IgD-negative memory B cell (primary cell): ENCODE results near the gene APPL2. TPM values are rescaled to one million over a fixed set of nuclear protein-coding genes. Genes with fewer than 3 reads are reported as not detected.

Experiments
- H3K27ac Mint-ChIP-seq, 3 donors: one replicate each; pipeline ENCODE4 v1.8.0; 2020 to 2022; ENCODE audit warnings: mild to moderate bottlenecking in 3 of 3, mixed read lengths in 3 of 3, moderate library complexity in 1 of 3
- H3K27me3 Mint-ChIP-seq: one replicate; pipeline ENCODE4 v1.8.0; 2021; ENCODE audit warnings: mixed read lengths
- H3K36me3 Mint-ChIP-seq: one replicate; pipeline ENCODE4 v1.8.0; 2020; ENCODE audit warnings: mild to moderate bottlenecking, mixed read lengths
- H3K4me1 Mint-ChIP-seq, 3 donors: one replicate each; pipeline ENCODE4 v1.8.0; 2020 to 2022; ENCODE audit warnings: mixed read lengths in 3 of 3, mild to moderate bottlenecking in 1 of 3
- H3K4me3 Mint-ChIP-seq, 4 donors: one replicate each; pipeline ENCODE4 v1.8.0; 2020 to 2022; ENCODE audit warnings: mild to moderate bottlenecking in 4 of 4, mixed read lengths in 4 of 4, moderate library complexity in 3 of 4
- H3K9me3 Mint-ChIP-seq, 3 donors: one replicate each; pipeline ENCODE4 v1.8.0; 2020 to 2021; ENCODE audit warnings: mixed read lengths in 3 of 3, mild to moderate bottlenecking in 1 of 3
- polyA plus RNA-seq: library from polyadenylated mRNA; unstranded; fragments of 300-500 nt; fragmentation: Illumina TruSeq; gene quantifications from one replicate; pipeline ENCODE4 v1.2.3, GENCODE V29; 2021

Gene APPL2, protein sequence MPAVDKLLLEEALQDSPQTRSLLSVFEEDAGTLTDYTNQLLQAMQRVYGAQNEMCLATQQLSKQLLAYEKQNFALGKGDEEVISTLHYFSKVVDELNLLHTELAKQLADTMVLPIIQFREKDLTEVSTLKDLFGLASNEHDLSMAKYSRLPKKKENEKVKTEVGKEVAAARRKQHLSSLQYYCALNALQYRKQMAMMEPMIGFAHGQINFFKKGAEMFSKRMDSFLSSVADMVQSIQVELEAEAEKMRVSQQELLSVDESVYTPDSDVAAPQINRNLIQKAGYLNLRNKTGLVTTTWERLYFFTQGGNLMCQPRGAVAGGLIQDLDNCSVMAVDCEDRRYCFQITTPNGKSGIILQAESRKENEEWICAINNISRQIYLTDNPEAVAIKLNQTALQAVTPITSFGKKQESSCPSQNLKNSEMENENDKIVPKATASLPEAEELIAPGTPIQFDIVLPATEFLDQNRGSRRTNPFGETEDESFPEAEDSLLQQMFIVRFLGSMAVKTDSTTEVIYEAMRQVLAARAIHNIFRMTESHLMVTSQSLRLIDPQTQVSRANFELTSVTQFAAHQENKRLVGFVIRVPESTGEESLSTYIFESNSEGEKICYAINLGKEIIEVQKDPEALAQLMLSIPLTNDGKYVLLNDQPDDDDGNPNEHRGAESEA
- 10.0 TPM for polyA plus RNA-seq

- peak within 1 kb of the TSS; percentile 96 to 97 (median 97) for H3K27ac Mint-ChIP-seq
- H3K4me3 Mint-ChIP-seq = peak within 1 kb of the TSS; percentile 91 to 97 (median 94)
- H3K27me3 Mint-ChIP-seq = no peaks in the 10 kb centered on the region
- H3K4me1 Mint-ChIP-seq = peaks cover 30 to 37% (median 31%) of the 10 kb centered on the region in 3 donors
- no peaks in the 10 kb centered on the region for H3K9me3 Mint-ChIP-seq
- H3K36me3 Mint-ChIP-seq = no peaks in the 10 kb centered on the region
These were observed at the start of gene APPL2 for GRCh38 chr12:105235732-105236476. Gene APPL2, minus strand, starts transcription at chr12:105236174. Its CDS starts 162 bp downstream, at chr12:105236012.

- H3K27me3 Mint-ChIP-seq = peaks cover 2% of the 10 kb centered on the region
- no peak overlapping the region for H3K27ac Mint-ChIP-seq
These were observed 49.4 kb upstream of the APPL2 start for GRCh38 chr12:105285378-105285777.

DNA sequence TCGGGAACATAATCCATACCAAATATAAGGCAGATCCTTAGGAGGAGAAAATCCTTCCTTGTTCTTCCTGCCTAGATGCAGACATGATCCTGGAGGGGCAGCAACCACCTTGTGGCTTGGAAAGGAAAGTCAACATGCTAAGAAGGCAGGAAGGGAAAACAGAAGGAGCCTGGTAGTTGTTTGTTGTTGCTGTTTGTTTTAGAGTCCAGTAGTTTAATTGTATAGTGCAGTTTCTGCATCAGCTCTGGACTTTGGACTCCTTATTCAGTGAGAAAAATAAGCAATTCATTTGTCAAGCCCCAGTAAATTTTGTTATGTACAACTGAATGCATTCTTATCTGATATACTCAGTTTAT, 45.7 kb upstream of the APPL2 start:
- Mint-ChIP-seq H3K27me3 (peaks cover 3% of the 10 kb centered on the region), H3K4me1 (no peaks in the 10 kb centered on the region), H3K4me3 (no peak overlapping the region), H3K9me3 (peaks cover 0 to 2% (median 0%) of the 10 kb centered on the region in 3 donors), H3K27ac (no peak overlapping the region), H3K36me3 (no peaks in the 10 kb centered on the region)

More at GRCh38 chr12:105285378-105285777, 49.4 kb upstream of the APPL2 start:
- Mint-ChIP-seq H3K4me1 (no peaks in the 10 kb centered on the region), H3K9me3 (peaks cover 0 to 2% (median 0%) of the 10 kb centered on the region in 3 donors), H3K4me3 (no peak overlapping the region), H3K36me3 (no peaks in the 10 kb centered on the region)

GRCh38 chr12:105280966-105281693, 45.2 kb upstream of the APPL2 start:
- peaks cover 4% of the 10 kb centered on the region for H3K27me3 Mint-ChIP-seq
- no peaks in the 10 kb centered on the region for H3K36me3 Mint-ChIP-seq
- no peaks in the 10 kb centered on the region for H3K4me1 Mint-ChIP-seq
- no peak overlapping the region for H3K27ac Mint-ChIP-seq
- H3K4me3 Mint-ChIP-seq = no peak overlapping the region
- peaks cover 0 to 2% (median 0%) of the 10 kb centered on the region in 3 donors for H3K9me3 Mint-ChIP-seq

GRCh38 chr12:105279460-105280056, 43.6 kb upstream of the APPL2 start:
- Mint-ChIP-seq H3K27me3 (peaks cover 2% of the 10 kb centered on the region), H3K36me3 (no peaks in the 10 kb centered on the region), H3K4me1 (no peaks in the 10 kb centered on the region), H3K27ac (no peak overlapping the region), H3K4me3 (no peak overlapping the region), H3K9me3 (peaks cover 0 to 2% (median 0%) of the 10 kb centered on the region in 3 donors)

DNA sequence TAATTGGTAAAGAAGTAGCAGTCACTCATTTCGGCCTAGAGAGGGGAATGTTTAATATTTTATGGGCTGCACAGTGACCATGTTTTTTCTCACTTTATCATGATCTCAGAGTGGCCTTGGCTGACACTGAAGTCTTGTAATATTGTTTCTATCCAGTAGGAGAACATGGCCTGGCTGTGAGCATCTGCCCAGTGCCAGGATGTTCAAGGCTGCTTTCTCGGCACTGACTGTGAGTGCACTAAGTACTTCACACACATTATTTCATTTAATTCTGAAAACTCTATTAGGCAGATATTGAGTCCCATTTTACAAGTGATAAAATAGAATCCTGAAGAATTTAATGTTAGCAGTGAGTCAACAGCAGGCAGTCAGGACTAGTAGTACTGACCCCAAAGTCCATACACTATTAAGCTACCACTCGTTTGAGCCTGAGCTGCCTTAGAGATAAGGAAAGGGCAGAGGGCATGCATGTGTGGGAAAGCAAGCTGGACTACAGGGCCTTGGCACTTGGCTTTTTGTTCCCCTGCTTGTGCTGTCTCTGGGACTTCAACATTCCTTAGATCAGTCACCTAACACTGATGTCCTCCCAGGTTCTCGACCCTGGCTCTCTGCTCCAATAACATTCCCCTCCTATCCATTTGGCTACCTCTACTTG, 42.2 kb upstream of the APPL2 start:
- peaks cover 2% of the 10 kb centered on the region for H3K27me3 Mint-ChIP-seq
- H3K27ac Mint-ChIP-seq = no peak overlapping the region
- H3K9me3 Mint-ChIP-seq = no peaks in the 10 kb centered on the region
- H3K36me3 Mint-ChIP-seq = no peaks in the 10 kb centered on the region
- no peaks in the 10 kb centered on the region for H3K4me1 Mint-ChIP-seq
- no peak overlapping the region for H3K4me3 Mint-ChIP-seq

GRCh38 chr12:105275997-105276733, 40.2 kb upstream of the APPL2 start:
- Mint-ChIP-seq H3K27me3 (peaks cover 2% of the 10 kb centered on the region), H3K4me1 (no peaks in the 10 kb centered on the region), H3K36me3 (no peaks in the 10 kb centered on the region), H3K4me3 (no peak overlapping the region), H3K9me3 (no peaks in the 10 kb centered on the region), H3K27ac (peak overlapping the region in 1 of 3 donors; percentile 21)

- H3K9me3 Mint-ChIP-seq = no peaks in the 10 kb centered on the region
- no peak overlapping the region for H3K27ac Mint-ChIP-seq
- no peaks in the 10 kb centered on the region for H3K36me3 Mint-ChIP-seq
- peaks cover 2% of the 10 kb centered on the region for H3K27me3 Mint-ChIP-seq
- no peak overlapping the region for H3K4me3 Mint-ChIP-seq
- H3K4me1 Mint-ChIP-seq = no peaks in the 10 kb centered on the region
These were observed 38.6 kb upstream of the APPL2 start for GRCh38 chr12:105274571-105274970.

DNA sequence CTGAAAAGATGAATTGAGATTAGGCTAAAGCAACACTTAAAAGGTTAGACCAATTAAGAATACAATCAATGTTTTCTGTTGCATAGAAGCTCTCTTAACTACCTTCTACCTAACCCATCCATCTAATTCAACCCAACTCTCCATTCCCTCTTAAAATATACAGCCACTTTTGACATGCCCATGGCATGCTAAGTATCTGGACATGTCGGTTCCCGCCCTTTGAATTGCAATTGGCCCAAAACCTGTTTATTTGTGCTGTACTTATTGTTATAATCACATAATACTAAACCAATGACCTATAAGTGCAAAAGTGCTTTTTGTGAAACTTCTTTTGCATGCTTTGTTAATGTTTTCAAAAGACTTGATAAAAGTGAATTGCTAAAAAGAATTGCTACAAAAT, 37.6 kb upstream of the APPL2 start:
- no peak overlapping the region for H3K4me3 Mint-ChIP-seq
- peaks cover 9% of the 10 kb centered on the region for H3K27me3 Mint-ChIP-seq
- H3K9me3 Mint-ChIP-seq = no peaks in the 10 kb centered on the region
- H3K27ac Mint-ChIP-seq = no peak overlapping the region
- no peaks in the 10 kb centered on the region for H3K4me1 Mint-ChIP-seq
- no peaks in the 10 kb centered on the region for H3K36me3 Mint-ChIP-seq

DNA sequence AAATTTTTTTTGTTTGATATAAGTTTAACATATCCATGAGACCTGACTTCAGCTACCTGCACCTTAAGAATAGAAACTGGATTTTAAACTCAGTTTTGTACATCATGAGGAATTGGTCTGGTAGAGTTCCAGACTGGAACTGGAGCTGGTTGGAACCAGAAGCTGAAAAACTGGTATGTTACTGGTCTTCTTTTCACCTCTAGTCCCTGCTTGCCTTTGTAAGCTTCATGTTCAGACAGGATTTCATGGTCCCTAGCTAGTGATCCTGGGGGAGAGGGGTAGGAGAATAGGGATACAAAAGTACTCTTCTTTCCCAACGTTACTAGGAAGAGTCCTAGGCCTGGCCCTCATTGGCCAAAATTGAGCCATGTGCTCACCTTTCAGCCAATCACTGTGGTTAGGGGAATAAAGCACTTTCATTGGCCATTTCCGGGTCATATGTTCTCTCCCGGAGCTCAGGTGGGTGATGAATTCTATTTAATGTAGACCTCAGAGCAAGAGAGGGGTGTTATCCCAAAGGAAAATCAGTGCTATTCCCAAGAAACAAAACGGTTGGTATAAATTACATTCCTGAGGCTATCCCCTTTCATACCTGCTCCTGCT, 36.9 kb upstream of the APPL2 start:
- H3K36me3 Mint-ChIP-seq = no peaks in the 10 kb centered on the region
- H3K4me1 Mint-ChIP-seq = no peaks in the 10 kb centered on the region
- peak overlapping the region in 1 of 3 donors; percentile 58 for H3K27ac Mint-ChIP-seq
- H3K4me3 Mint-ChIP-seq = no peak overlapping the region
- H3K9me3 Mint-ChIP-seq = no peaks in the 10 kb centered on the region
- H3K27me3 Mint-ChIP-seq = peaks cover 9% of the 10 kb centered on the region

DNA sequence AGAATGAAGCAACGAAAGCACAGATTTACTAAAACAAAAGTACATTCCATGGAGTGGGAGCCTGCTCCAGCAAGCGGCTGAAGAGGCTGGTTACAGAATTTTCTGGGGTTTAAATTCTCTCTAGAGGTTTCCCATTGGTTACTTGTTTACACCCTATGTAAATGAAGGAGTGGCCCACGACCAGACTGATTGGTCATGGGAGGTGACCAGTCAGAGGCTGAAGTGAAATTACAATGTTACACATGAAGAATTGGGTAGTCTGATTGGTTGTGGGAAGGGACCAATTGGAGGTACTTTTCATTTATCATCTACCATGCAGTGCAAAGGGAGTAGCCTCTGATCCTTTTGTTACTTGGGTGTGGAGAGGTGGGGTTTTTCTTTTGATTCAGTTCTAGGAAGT, 36.2 kb upstream of the APPL2 start:
- H3K9me3 Mint-ChIP-seq = no peaks in the 10 kb centered on the region
- peaks cover 9% of the 10 kb centered on the region for H3K27me3 Mint-ChIP-seq
- H3K4me3 Mint-ChIP-seq = no peak overlapping the region
- H3K27ac Mint-ChIP-seq = no peak overlapping the region
- no peaks in the 10 kb centered on the region for H3K36me3 Mint-ChIP-seq
- H3K4me1 Mint-ChIP-seq = no peaks in the 10 kb centered on the region

GRCh38 chr12:105271364-105271763, 35.4 kb upstream of the APPL2 start:
- Mint-ChIP-seq H3K4me1 (no peaks in the 10 kb centered on the region), H3K27ac (no peak overlapping the region), H3K27me3 (peaks cover 9% of the 10 kb centered on the region), H3K4me3 (no peak overlapping the region), H3K36me3 (no peaks in the 10 kb centered on the region), H3K9me3 (no peaks in the 10 kb centered on the region)

- peaks cover 11% of the 10 kb centered on the region for H3K27me3 Mint-ChIP-seq
- no peak overlapping the region for H3K27ac Mint-ChIP-seq
- no peaks in the 10 kb centered on the region for H3K9me3 Mint-ChIP-seq
- no peaks in the 10 kb centered on the region for H3K36me3 Mint-ChIP-seq
- no peak overlapping the region for H3K4me3 Mint-ChIP-seq
- no peaks in the 10 kb centered on the region for H3K4me1 Mint-ChIP-seq
These were observed 34.8 kb upstream of the APPL2 start for GRCh38 chr12:105270671-105271255.
